Loucy (cell line): ENCODE results near the gene VILL.

ENCODE experiments used
- H2AFZ ChIP-seq: fragments of 200-600 bp; sonication (generic); 2 replicates; pipeline ENCODE4 v1.6.0; 2016; ENCODE audit warnings: antibody characterized with exemption, mild to moderate bottlenecking, low read length, moderate library complexity
- H3F3A ChIP-seq: fragments of 200-600 bp; 2 replicates; pipeline ENCODE4 v1.6.0; 2016; ENCODE audit warnings: antibody characterized with exemption, low read depth, mild to moderate bottlenecking
- H3K27me3 ChIP-seq: fragments of 200-600 bp; sonication (generic); 2 replicates; pipeline ENCODE4 v1.6.1; 2014; ENCODE audit warnings: low read length, mild to moderate bottlenecking; ENCODE audit not compliant: insufficient read depth, poor library complexity, severe bottlenecking
- H3K36me3 ChIP-seq: fragments of 200-600 bp; sonication (generic); 2 replicates; pipeline ENCODE4 v1.6.1; 2016; ENCODE audit warnings: low read length; ENCODE audit not compliant: insufficient read depth
- H3K4me1 ChIP-seq: fragments of 200-600 bp; sonication (generic); 2 replicates; pipeline ENCODE4 v1.5.1; 2014; ENCODE audit warnings: low read length, mild to moderate bottlenecking; ENCODE audit not compliant: insufficient read depth, poor library complexity, severe bottlenecking
- H3K4me2 ChIP-seq: fragments of 200-600 bp; sonication (generic); 2 replicates; pipeline ENCODE4 v1.6.0; 2014; ENCODE audit warnings: antibody characterized with exemption, low read length, low read depth, mild to moderate bottlenecking; ENCODE audit not compliant: poor library complexity, severe bottlenecking
- H3K4me3 ChIP-seq: fragments of 200-600 bp; sonication (generic); 2 replicates; pipeline ENCODE4 v1.5.1; 2014; ENCODE audit warnings: low read length, mild to moderate bottlenecking, mixed read lengths; ENCODE audit not compliant: poor library complexity, severe bottlenecking
- H3K79me2 ChIP-seq: fragments of 200-600 bp; sonication (generic); 2 replicates; pipeline ENCODE4 v1.6.1; 2014; ENCODE audit warnings: low read length; ENCODE audit not compliant: insufficient read depth
- H3K9ac ChIP-seq: fragments of 200-600 bp; sonication (generic); 2 replicates; pipeline ENCODE4 v1.6.0; 2014; ENCODE audit warnings: mild to moderate bottlenecking, low read depth, low read length, moderate library complexity; ENCODE audit not compliant: poor library complexity, severe bottlenecking
- H3K9me2 ChIP-seq: fragments of 200-600 bp; sonication (generic); replicated peaks from 2 replicates; pipeline ENCODE4 v1.6.1; 2016; ENCODE audit warnings: low read depth, low read length, mixed read lengths
- H3K9me3 ChIP-seq: fragments of 200-600 bp; sonication (generic); 2 replicates; pipeline ENCODE4 v1.6.1; 2014; ENCODE audit warnings: mild to moderate bottlenecking, antibody characterized with exemption, low read length, low read depth; ENCODE audit not compliant: insufficient read depth
- H4K20me1 ChIP-seq: fragments of 200-600 bp; sonication (generic); 2 replicates; pipeline ENCODE4 v1.6.0; 2014; ENCODE audit warnings: antibody characterized with exemption, low read length, mild to moderate bottlenecking; ENCODE audit not compliant: insufficient read depth, poor library complexity, severe bottlenecking
- EZH2phosphoT487 ChIP-seq: fragments of 200-600 bp; IDR thresholded peaks from 2 replicates; pipeline ENCODE4 v1.6.1; 2018; ENCODE audit warnings: antibody characterized with exemption, mild to moderate bottlenecking, moderate library complexity, borderline replicate concordance
- TF ChIP-seq, protein P1 (sequence below): fragments of 200-600 bp; sonication (generic); conservative IDR thresholded peaks from 2 replicates; pipeline ENCODE4 v1.5.1; 2014; ENCODE audit warnings: mild to moderate bottlenecking, antibody characterized with exemption, low read length

Gene VILL

GRCh38 chr3:37963016-37963415, 27.6 kb upstream of the VILL start:
- Histone ChIP-seq H3K4me3 (no peak overlapping the region), H3K36me3 (no peaks in the 10 kb centered on the region), H3K9ac (no peak overlapping the region), H3K4me2 (no peak overlapping the region), H3K9me3 (no peaks in the 10 kb centered on the region), H3K4me1 (peaks cover 17% of the 10 kb centered on the region), H3K79me2 (no peaks in the 10 kb centered on the region), H3K9me2 (no peaks in the 10 kb centered on the region), H3F3A (peaks cover 3% of the 10 kb centered on the region; the same call in 1 of the 2 replicates), H4K20me1 (no peaks in the 10 kb centered on the region), H2AFZ (no peak overlapping the region), H3K27me3 (no peaks in the 10 kb centered on the region)
- no peak for TF ChIP-seq EZH2phosphoT487
- TF ChIP-seq, protein P1, sequence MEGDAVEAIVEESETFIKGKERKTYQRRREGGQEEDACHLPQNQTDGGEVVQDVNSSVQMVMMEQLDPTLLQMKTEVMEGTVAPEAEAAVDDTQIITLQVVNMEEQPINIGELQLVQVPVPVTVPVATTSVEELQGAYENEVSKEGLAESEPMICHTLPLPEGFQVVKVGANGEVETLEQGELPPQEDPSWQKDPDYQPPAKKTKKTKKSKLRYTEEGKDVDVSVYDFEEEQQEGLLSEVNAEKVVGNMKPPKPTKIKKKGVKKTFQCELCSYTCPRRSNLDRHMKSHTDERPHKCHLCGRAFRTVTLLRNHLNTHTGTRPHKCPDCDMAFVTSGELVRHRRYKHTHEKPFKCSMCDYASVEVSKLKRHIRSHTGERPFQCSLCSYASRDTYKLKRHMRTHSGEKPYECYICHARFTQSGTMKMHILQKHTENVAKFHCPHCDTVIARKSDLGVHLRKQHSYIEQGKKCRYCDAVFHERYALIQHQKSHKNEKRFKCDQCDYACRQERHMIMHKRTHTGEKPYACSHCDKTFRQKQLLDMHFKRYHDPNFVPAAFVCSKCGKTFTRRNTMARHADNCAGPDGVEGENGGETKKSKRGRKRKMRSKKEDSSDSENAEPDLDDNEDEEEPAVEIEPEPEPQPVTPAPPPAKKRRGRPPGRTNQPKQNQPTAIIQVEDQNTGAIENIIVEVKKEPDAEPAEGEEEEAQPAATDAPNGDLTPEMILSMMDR, result no peak

DNA sequence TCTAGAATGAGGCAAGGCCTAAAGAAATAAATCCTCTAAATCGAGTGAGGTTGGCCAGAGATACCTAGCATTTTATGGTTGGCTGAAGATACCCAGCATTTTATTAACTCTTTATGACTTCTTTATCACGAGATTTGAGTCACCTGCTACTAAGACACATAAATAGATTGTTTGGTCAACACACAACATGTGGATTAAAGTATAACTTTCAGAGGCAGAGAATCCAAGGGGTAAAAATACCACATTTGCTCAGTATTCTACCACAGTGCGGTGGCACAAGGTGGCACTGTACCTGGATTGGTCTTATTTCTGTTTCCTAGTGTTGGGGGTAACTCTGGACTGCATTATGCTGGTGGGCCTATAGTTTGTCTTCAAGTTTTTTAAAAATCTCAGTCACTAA, 27.0 kb upstream of the VILL start:
- Histone ChIP-seq H3K9ac (no peak overlapping the region), H3K4me3 (no peak overlapping the region), H3K9me3 (no peaks in the 10 kb centered on the region), H3K9me2 (no peaks in the 10 kb centered on the region), H3K36me3 (no peaks in the 10 kb centered on the region), H3K27me3 (no peaks in the 10 kb centered on the region), H3K79me2 (no peaks in the 10 kb centered on the region), H3F3A (peaks cover 3% of the 10 kb centered on the region; the same call in 1 of the 2 replicates), H3K4me2 (no peak overlapping the region), H3K4me1 (peaks cover 11% of the 10 kb centered on the region), H4K20me1 (no peaks in the 10 kb centered on the region), H2AFZ (no peak overlapping the region)
- TF ChIP-seq, protein P1, result no peak; the same call in 1 of the 2 replicates
- TF ChIP-seq EZH2phosphoT487, result no peak

DNA sequence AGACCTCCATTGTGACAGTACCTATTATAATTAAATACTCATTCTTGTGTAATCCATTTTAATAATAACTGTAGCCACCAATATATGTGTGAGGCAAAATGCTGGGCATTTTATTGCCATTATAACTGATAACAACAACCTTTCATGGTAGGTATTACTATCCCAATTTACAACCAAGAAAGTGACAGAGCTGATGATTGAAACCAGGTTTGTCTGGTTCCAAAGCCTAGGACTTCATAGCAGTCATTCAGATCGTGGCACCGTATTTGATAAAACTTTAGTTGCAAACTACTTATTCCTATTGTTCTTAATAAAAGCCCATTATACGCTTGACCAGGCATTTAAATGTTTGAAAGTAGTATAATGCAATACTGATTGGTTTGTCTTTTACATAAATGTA, 26.4 kb upstream of the VILL start:
- Histone ChIP-seq H3K9ac (no peak overlapping the region), H3K4me3 (no peak overlapping the region), H2AFZ (no peak overlapping the region), H3K9me2 (no peaks in the 10 kb centered on the region), H3K9me3 (no peaks in the 10 kb centered on the region), H4K20me1 (no peaks in the 10 kb centered on the region), H3F3A (peaks cover 3% of the 10 kb centered on the region; the same call in 1 of the 2 replicates), H3K4me1 (peaks cover 10% of the 10 kb centered on the region), H3K4me2 (no peak overlapping the region), H3K36me3 (no peaks in the 10 kb centered on the region), H3K79me2 (no peaks in the 10 kb centered on the region), H3K27me3 (no peaks in the 10 kb centered on the region)
- TF ChIP-seq, protein P1, result no peak
- TF ChIP-seq EZH2phosphoT487, result no peak
